ENCODE results near the gene CELF2. TPM values are rescaled to one million over a fixed set of nuclear protein-coding genes. Genes with fewer than 3 reads are reported as not detected.

CELF2 gene
- total RNA-seq, 1 donor from 2014 or later: 31.6 TPM

DNA sequence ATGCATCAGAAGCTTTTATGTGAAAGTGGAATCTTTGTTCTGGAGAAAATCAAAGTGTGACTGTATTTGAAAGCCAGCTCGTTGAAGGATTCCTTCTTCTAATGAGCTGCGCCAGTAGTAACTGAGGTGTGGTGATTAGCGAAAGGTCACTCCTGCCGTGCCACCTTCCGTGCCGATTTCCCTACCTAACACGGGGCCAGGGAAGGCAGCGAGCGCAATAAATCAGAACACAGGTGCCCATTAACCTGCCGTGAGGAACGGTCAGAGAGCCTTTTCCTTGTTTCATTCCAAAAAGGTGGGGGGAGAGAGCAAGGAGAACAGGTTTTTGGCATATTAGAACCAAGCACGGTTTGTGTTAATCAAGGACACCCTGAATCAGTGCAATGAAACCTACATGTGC is 258.0 kb downstream of the CELF2 start:
- H2AFZ ChIP-seq (replicated peaks): no peak overlapping the region
- no peak overlapping the region for H3K4me3 ChIP-seq
- no peak for DNase-seq (ENCODE audit: low spot score)
- no peak for TF ChIP-seq EZH2phosphoT487 (IDR thresholded peaks at IDR 0.05)
- TF ChIP-seq EZH2 (IDR thresholded peaks at IDR 0.05): no peak
- TF ChIP-seq, protein P1, sequence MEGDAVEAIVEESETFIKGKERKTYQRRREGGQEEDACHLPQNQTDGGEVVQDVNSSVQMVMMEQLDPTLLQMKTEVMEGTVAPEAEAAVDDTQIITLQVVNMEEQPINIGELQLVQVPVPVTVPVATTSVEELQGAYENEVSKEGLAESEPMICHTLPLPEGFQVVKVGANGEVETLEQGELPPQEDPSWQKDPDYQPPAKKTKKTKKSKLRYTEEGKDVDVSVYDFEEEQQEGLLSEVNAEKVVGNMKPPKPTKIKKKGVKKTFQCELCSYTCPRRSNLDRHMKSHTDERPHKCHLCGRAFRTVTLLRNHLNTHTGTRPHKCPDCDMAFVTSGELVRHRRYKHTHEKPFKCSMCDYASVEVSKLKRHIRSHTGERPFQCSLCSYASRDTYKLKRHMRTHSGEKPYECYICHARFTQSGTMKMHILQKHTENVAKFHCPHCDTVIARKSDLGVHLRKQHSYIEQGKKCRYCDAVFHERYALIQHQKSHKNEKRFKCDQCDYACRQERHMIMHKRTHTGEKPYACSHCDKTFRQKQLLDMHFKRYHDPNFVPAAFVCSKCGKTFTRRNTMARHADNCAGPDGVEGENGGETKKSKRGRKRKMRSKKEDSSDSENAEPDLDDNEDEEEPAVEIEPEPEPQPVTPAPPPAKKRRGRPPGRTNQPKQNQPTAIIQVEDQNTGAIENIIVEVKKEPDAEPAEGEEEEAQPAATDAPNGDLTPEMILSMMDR (IDR thresholded peaks at IDR 0.05): no peak
- H3K9ac ChIP-seq: no peak overlapping the region
- H3K79me2 ChIP-seq (ENCODE audit: low read depth): no peaks in the 10 kb centered on the region
- H3K27ac ChIP-seq: no peak overlapping the region
- Mint-ChIP-seq H3K27me3 (ENCODE audit: insufficient read depth, low read depth) (peaks cover 3% of the 10 kb centered on the region), H3K36me3 (peaks cover 8% of the 10 kb centered on the region), H3K4me3 (no peak overlapping the region), H3K4me1 (peaks cover 4% of the 10 kb centered on the region), H3K9me3 (no peaks in the 10 kb centered on the region), H3K27ac (no peak overlapping the region)
- H4K20me1 ChIP-seq (ENCODE audit: low read depth): no peaks in the 10 kb centered on the region
- no peaks in the 10 kb centered on the region for H3K36me3 ChIP-seq
- no peaks in the 10 kb centered on the region for H3K27me3 ChIP-seq
- no peak overlapping the region for H3K4me2 ChIP-seq
- no peaks in the 10 kb centered on the region for H3F3A ChIP-seq (ENCODE audit: low read depth)
- H3K4me1 ChIP-seq: peaks cover 14% of the 10 kb centered on the region
- no peaks in the 10 kb centered on the region for H3K9me3 ChIP-seq (ENCODE audit: low read depth)

DNA sequence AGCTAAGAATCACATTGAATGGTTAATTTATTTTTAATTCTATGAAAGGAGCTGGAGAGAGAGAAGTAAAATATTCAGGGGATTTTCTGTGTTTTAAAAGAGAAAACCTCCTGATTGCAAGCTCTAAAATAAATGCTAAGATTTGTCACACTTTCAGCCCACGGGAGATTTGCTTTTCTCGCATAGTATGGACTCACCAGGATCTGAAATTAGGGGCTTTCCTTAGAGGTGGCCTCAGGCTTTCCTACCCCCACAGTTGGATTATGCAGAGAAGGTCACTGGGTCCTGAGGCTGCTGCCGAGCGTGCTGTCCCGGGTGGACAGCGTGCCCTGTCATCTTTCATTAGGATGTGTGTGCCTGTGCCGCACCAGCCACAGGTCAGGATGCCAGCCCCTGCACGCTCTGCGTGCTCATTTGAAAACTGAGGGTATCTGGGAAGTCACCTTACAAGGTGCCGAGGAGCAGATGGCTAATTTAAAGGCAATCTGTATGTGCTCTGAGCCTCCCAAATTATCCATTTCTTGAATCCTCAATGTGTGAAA is 258.8 kb downstream of the CELF2 start:
- DNase-seq (ENCODE audit: low spot score): no peak
- Histone ChIP-seq H3K4me3 (no peak overlapping the region), H3K79me2 (ENCODE audit: low read depth) (no peaks in the 10 kb centered on the region), H3F3A (ENCODE audit: low read depth) (no peaks in the 10 kb centered on the region), H3K9ac (no peak overlapping the region), H4K20me1 (ENCODE audit: low read depth) (no peaks in the 10 kb centered on the region), H3K9me3 (ENCODE audit: low read depth) (no peaks in the 10 kb centered on the region), H3K27me3 (no peaks in the 10 kb centered on the region), H2AFZ (replicated peaks) (no peak overlapping the region), H3K36me3 (no peaks in the 10 kb centered on the region), H3K27ac (no peak overlapping the region), H3K4me2 (no peak overlapping the region), H3K4me1 (peaks cover 14% of the 10 kb centered on the region)
- Mint-ChIP-seq H3K4me1 (peaks cover 4% of the 10 kb centered on the region), H3K9me3 (peaks cover 3% of the 10 kb centered on the region), H3K27ac (no peak overlapping the region), H3K4me3 (no peak overlapping the region), H3K36me3 (peaks cover 8% of the 10 kb centered on the region), H3K27me3 (ENCODE audit: insufficient read depth, low read depth) (peaks cover 5% of the 10 kb centered on the region)
- TF ChIP-seq EZH2 (IDR thresholded peaks at IDR 0.05) (no peak), EZH2phosphoT487 (IDR thresholded peaks at IDR 0.05) (no peak)
- TF ChIP-seq, protein P1 (IDR thresholded peaks at IDR 0.05): no peak

DNA sequence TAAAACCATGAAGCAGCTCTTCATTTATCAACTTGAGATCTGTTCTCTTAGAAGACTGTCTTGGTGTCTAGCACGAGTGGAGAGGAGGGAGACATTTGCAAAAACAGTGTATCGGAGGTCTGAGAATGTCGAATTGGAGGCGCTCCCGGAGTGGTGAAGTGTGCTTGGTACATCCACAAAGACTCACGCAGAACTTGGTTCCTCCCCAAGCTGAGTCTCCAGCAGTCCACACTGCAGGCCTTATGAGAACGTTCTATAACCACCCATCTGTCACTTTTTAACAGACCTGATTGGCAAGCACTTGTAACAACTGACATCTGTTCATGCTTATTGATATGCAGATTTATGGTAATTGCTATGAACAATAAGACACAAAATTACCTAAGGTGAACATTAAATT is 261.6 kb downstream of the CELF2 start:
- H3K4me3 Mint-ChIP-seq: no peak overlapping the region
- TF ChIP-seq, protein P1 (IDR thresholded peaks at IDR 0.05): no peak
- TF ChIP-seq EZH2phosphoT487 (IDR thresholded peaks at IDR 0.05): no peak
- no peak for TF ChIP-seq EZH2 (IDR thresholded peaks at IDR 0.05)
- H3K27me3 Mint-ChIP-seq (ENCODE audit: insufficient read depth, low read depth): peaks cover 5% of the 10 kb centered on the region
- Histone ChIP-seq H3F3A (ENCODE audit: low read depth) (no peaks in the 10 kb centered on the region), H3K4me2 (no peak overlapping the region), H3K9ac (no peak overlapping the region), H3K9me3 (ENCODE audit: low read depth) (no peaks in the 10 kb centered on the region), H3K36me3 (no peaks in the 10 kb centered on the region), H4K20me1 (ENCODE audit: low read depth) (no peaks in the 10 kb centered on the region), H2AFZ (replicated peaks) (no peak overlapping the region), H3K27ac (no peak overlapping the region), H3K4me1 (peaks cover 12% of the 10 kb centered on the region), H3K4me3 (no peak overlapping the region), H3K27me3 (no peaks in the 10 kb centered on the region), H3K79me2 (ENCODE audit: low read depth) (no peaks in the 10 kb centered on the region)
- H3K27ac Mint-ChIP-seq: no peak overlapping the region
- peaks cover 3% of the 10 kb centered on the region for H3K9me3 Mint-ChIP-seq
- H3K4me1 Mint-ChIP-seq: peaks cover 4% of the 10 kb centered on the region
- DNase-seq (ENCODE audit: low spot score): no peak
- peaks cover 7% of the 10 kb centered on the region for H3K36me3 Mint-ChIP-seq
